HG03432 (cell line): ENCODE measurements around the gene ATP13A1.
"Not testable (repeated sequence)": the region's sequence is repeated elsewhere in the genome, so short reads cannot be mapped to it uniquely, and the experiment has no call there.

ENCODE experiments used
- ATAC-seq: cut with Tn5 transposase; IDR thresholded peaks from one replicate; pipeline ENCODE4 v1.9.1; 2021; ENCODE audit warnings: mild to moderate bottlenecking, moderate library complexity; ENCODE audit not compliant: unreplicated experiment

Gene ATP13A1

GRCh38 chr19:19665420-19665948 lies 2.0 kb upstream of the ATP13A1 start:
- ATAC-seq, result not testable (repeated sequence)

GRCh38 chr19:19662871-19663255 lies 613 bp downstream of the ATP13A1 start:
- no peak for ATAC-seq

GRCh38 chr19:19662344-19662743 lies 1.1 kb downstream of the ATP13A1 start:
- no peak for ATAC-seq

- peak; percentile 34 for ATAC-seq
These were observed 1.7 kb downstream of the ATP13A1 start for GRCh38 chr19:19661675-19662251.

DNA sequence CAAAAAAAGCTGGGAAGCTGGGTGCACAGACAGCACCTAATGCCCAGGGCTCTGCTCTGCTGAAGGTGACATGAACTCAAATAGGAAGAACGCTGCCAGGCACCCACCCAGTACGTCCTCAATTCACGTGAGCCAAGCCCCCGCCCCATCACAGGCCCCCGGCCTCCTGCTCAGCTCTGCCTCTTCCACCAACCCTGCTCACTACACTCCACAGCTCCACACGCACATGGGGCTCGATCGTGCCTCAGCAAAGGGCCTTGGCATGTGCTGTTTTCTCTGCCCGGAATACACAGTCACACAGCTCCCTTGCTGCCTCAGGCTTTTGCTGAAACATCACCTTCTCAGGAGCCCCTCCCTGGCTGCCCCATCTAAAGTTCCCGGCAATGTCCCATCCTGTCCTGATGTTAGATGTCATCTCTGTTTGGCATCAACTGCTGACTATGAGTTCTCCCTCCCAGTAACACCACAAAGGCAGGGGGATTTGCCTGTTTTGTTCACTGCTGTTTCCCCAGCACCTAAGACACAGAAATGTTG lies 2.3 kb downstream of the ATP13A1 start:
- ATAC-seq, result no peak

- ATAC-seq, result no peak
These were observed 3.7 kb downstream of the ATP13A1 start for GRCh38 chr19:19659646-19660245.

DNA sequence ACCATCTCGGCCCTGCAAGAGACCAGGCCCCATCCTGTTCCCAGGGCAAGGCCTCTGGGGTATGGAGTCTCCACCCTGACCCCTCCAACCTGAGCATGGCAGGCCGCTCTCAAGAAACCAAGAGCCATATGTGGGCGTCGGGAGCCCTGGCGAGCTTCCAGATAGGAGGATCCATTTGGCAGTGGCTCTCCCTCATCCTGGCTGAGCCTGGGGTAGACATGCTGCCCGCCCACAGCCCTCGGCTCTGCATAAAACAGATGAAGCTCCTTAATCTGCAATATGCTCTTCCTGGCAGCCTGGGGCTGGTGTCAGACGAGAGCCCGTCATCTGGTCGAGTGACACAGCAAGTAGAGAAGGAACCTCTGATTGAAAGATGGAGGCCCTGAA lies 6.1 kb downstream of the ATP13A1 start:
- no peak for ATAC-seq

DNA sequence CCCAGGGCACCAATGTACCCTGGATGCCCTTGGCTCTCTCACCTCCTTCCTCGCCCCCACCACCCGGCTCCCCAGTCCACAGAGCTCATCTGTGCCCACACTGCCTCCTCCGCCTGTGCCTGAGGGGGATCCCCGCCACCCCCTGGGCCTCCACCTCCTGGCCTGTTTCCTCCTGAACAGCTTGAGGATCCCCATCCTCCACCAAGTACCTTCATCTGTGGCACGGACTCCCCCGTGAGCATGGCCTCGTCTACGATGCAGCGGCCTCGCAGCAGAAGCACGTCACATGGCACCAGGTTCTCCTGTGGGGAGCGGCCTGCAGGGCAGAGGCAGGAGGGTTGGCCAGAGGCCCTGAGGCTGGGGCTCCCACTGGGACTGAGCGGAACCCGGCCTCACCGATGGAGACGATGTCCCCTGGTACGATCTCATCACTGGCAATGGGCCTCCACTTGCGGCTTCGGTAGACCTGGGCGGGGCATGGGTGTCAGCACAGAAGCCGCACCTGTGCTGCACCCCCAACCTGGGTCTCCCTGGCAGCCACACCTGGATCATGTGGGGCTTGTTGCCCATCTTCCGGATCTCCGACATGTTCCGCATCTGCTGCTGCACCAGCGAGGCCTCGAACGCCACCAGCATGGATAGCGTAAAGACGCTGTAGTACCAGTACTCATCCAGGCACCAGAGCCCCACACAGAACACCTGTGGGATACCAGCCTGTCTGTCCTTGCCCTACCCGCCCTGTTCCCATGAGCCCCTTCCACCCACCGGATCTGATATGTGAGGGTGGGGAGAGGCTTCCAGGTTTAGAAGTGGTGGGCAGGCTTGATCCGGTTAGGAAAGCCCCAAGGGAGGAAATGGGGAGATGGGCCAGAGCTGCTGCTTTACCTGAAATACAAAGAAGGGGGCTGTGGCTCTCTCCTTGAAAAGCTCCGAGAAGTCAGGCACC lies 6.8 kb downstream of the ATP13A1 start:
- no peak for ATAC-seq

DNA sequence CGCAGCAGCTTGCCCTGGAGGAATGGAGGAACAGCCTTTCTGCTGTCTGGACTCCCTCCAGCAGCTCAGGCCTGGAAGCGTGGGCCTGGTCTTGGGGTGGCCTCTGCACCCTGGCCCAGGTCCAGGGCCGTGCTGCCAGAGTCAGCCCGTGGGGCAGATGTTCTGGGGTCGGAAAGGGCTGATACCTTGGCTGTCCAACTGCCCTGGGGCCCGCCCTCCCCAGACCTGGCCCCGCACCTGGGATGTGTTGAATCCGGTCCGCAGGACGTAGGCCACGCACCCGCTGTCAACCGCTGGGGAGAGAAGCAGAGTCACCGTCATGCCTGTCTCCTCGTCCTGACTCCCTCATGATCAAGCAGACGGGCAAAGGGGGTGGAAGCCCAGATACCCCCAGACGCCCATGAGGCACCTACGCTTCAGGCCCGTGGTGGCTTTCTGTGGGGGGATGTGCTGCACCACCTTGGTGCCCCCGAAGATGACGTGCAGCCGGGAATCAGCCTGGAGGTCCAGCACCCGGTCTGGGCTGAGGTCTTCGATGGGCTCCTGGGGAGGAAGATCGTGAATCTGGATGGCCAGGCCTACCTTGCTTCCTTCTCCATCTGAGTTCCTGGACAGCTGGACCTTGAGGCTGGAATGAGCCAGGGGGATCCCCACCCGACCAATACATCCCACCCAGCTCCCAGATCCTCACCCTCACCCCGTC lies 7.7 kb downstream of the ATP13A1 start:
- ATAC-seq, result no peak

DNA sequence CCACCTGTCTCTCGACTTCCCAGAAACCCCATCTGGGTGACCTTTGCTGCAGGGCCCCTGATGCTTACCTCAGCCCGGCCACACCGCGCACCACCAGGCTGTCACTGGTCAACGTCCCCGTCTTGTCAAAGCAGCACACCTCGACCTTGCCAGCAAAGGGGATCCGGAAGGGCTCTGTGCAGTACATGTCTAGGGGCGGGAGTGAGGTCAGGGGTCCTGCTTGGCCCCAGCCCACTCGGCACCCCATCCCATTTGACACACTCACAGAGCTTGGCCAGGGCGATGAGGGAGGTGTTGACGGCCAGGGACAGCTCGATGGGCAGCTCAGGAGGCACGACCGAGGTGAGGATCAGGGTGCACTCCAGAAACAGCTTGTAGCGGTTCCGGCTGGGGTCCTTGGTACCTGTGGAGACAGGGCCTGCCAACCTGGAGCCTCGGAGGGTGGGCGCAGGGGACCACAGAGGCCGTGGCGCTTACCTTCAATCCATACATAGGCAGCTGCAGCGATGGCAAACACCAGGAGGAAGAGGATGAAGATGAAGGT lies 8.4 kb downstream of the ATP13A1 start:
- ATAC-seq, result no peak

GRCh38 chr19:19654441-19654840 lies 9.0 kb downstream of the ATP13A1 start:
- no peak for ATAC-seq

GRCh38 chr19:19653597-19654147 lies 9.8 kb downstream of the ATP13A1 start:
- ATAC-seq, result no peak

DNA sequence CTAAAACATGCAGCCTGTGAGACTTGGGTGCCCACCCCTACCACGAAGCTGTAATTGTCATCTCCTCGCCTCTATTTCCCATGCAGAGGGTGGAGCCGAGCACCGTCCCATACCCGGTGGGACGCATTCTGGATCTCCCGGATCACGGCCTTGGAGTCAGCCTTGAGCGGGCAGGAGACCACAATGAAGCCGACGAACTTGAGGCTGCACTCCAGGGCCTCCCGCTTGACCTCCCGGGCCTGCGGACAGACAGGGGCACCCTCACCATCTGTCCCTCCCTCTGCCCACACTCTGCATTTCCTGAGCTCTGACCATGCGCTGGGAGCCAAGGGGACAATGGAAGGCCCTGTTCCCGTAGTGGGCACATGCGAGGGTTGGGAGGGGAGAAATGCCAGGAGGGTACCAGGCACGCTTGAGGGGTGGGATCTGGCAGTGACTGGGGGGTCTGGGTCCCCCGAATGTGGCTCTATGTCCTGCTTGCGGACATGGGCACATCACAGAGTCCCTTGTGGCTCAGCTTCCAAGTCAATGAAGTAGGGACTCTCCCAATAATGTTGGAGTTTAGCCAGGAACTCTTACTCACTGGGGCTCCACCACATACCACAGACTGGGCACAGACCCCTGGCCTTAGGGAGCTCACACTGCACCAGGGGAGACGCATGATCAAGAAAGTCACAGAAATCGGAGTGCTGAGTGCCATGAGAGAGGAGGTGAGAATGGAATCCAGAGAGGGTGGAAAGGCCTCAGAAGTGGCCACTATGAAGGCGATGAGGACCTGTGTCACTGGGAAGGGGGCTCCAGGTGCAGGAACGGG lies 10.8 kb downstream of the ATP13A1 start:
- ATAC-seq, result no peak

GRCh38 chr19:19651076-19651475 lies 12.4 kb downstream of the ATP13A1 start:
- no peak for ATAC-seq

DNA sequence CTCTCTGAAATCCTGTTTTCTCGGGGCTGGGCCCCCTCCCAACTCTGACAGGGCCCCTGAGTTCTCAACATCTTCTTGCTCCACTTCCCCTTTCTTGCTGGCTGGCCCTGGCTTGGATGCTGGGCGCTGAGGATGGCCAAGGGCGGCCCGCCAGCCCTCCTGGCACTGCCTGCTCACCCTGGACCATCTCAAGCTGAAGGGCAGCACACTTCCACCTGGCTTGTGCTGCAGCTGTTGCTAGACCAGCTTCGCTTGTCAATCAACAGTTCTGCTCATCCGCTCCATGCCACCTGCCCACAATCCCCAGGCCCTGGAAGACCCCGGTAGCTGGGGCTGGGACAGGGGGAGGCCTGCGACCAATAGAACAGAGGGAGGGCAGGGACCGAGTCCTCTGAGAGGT lies 13.1 kb downstream of the ATP13A1 start:
- no peak for ATAC-seq

GRCh38 chr19:19649580-19649995 lies 13.9 kb downstream of the ATP13A1 start:
- ATAC-seq, result no peak

GRCh38 chr19:19649155-19649554 lies 14.3 kb downstream of the ATP13A1 start:
- no peak for ATAC-seq

GRCh38 chr19:19647037-19647835 lies 16.2 kb downstream of the ATP13A1 start:
- no peak for ATAC-seq
